EH (cell line): ENCODE results near the gene MIPEP.

ENCODE experiments used
- DNase-seq: peaks from one replicate; pipeline ENCODE4 v3.0.0-alpha.2; 2015; ENCODE audit warnings: low read depth

The MIPEP gene

DNA sequence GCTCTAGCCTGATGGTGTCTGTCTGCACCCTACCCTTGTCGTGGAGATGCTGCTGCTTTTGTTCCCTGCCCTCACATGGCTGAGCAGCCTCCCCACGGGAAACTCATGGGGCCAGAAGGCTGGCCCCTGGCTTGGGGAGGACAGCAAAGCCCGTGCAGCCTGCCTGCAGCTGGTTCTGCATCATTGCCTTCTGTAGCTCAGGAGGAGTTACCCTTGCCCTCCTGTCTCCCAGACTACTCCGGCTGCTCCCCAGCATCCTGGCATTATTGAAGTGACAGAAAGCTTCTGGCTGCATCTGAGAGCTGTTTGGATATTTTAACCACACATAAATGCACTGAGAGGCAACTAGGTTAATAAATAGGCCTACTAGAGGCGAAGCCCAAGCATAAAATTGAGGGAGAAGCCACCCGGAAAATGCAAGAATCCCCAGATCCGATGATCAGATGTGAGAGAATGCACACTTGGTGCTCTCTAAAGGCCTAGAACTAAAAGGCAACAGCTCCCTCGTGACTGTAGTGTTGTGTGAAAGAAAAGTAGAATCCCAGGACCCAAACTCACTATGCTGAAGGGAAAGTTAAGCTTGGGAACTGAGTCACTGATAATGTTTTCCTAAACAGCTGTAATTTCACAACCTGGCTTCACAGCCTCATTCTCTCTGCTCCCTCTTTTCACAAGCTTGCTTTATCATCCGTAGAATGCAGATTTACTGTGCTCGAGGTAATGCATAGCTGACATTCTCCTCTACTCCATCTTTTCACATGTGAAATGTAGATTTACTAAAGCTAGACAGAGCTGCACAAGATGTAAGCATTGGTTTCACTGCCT is 208.1 kb downstream of the MIPEP start:
- peak; percentile 27 for DNase-seq
